ENCODE data around the gene CORO7. TPM values are rescaled to one million over a fixed set of nuclear protein-coding genes. Genes with fewer than 3 reads are reported as not detected.
A peak's percentile ranks its signal among the peaks of the same experiment; 100 is the strongest.

The CORO7 gene
- total and polyA plus RNA-seq, 9 of the 15 experiments (the other 6 are each of a cell fraction or from before 2014, with no cell fraction given): 0.45 to 77.2 (median 18.7) TPM

- TF ChIP-seq SUPT5H (IDR thresholded peaks at IDR 0.05) (no peak), ZFX (CRISPR knock-in tag; IDR thresholded peaks at IDR 0.05) (peak; percentile 38), BHLHE40 (IDR thresholded peaks at IDR 0.05; ENCODE audit: low read length) (peak; percentile 49; the same call in 1 of the 2 replicates), GTF2F1 (IDR thresholded peaks at IDR 0.05; ENCODE audit: low read depth, low read length) (no peak), KAT7 (CRISPR knock-in tag; IDR thresholded peaks at IDR 0.05; ENCODE audit: borderline replicate concordance) (peak; percentile 92; the same call in 1 of the 2 replicates), ELF2 (CRISPR knock-in tag; IDR thresholded peaks at IDR 0.05) (0 out of 2 replicates have a peak, but pooled peaks have one; percentile 22), CBFA2T3 (IDR thresholded peaks at IDR 0.05) (peak; percentile 55), ETV5 (CRISPR knock-in tag; IDR thresholded peaks at IDR 0.05; ENCODE audit: low read depth) (peak; percentile 91), GABPA (tag; conservative IDR thresholded peaks at IDR 0.05; ENCODE audit: low read depth) (peak; percentile 65), COPS2 (conservative IDR thresholded peaks at IDR 0.05) (no peak), PTBP1 (IDR thresholded peaks at IDR 0.05; ENCODE audit: low read depth, low read length) (no peak), SOX6 (IDR thresholded peaks at IDR 0.05) (peak; percentile 27; the same call in 1 of the 2 replicates), ZNF507 (tag; conservative IDR thresholded peaks at IDR 0.05) (no peak), TAF15 (IDR thresholded peaks at IDR 0.05; ENCODE audit: low read depth, low read length) (no peak), NFIC (IDR thresholded peaks at IDR 0.05) (0 out of 2 replicates have a peak, but pooled peaks have one; percentile 7), CBFB (CRISPR knock-in tag; IDR thresholded peaks at IDR 0.05) (no peak)
Measured at GRCh38 chr16:4370570-4371356, 45.6 kb downstream of the CORO7 start (continued).

Data from K562 (cell line).